ENCODE results near the gene PC. TPM values are rescaled to one million over a fixed set of nuclear protein-coding genes. Genes with fewer than 3 reads are reported as not detected.

Gene PC
- total and polyA plus RNA-seq, 2 donors (not counting 3 experiments of a cell fraction or from before 2014, with no cell fraction given) = 5.5 to 17.5 TPM

DNA sequence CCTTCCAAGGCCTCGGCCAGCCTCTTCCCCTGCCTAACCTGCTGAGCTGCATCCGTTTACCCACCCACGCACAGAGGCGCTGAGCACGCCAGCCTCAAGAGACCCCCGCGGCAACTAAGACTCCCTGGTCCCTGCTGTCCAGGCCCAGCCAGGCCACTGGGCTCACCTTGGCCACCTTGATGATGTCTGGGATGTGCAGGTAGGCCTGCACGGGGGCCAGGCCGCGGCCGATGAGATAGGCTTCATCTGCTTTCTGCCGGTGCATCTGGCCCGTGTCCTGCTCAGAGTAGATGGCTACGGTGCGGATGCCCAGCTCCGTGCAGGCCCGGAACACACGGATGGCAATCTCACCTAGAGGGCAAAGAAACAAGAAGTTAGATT, 86.7 kb downstream of the PC start:
- H3K36me3 ChIP-seq (ENCODE audit: control insufficient read depth in 2 of 2, extremely low read depth in 1 of 2, insufficient read depth in 2 of 2, low read length in 2 of 2) = no peaks in the 10 kb centered on the region
- no peak overlapping the region for H3K9ac ChIP-seq (replicated peaks; ENCODE audit: extremely low read depth, insufficient read depth, low read length)
- H3K27ac ChIP-seq (ENCODE audit: insufficient read depth, low read depth, low read length) = no peak overlapping the region
- TF ChIP-seq MYC (IDR thresholded peaks at IDR 0.05; ENCODE audit: low read depth, low read length) (no peak), POLR2AphosphoS5 (IDR thresholded peaks at IDR 0.05; ENCODE audit: insufficient read depth, low read depth, low read length) (no peak), GATA2 (IDR thresholded peaks at IDR 0.05; ENCODE audit: insufficient read depth, insufficient read length, low read depth, low read length) (no peak)
- TF ChIP-seq, protein P1, sequence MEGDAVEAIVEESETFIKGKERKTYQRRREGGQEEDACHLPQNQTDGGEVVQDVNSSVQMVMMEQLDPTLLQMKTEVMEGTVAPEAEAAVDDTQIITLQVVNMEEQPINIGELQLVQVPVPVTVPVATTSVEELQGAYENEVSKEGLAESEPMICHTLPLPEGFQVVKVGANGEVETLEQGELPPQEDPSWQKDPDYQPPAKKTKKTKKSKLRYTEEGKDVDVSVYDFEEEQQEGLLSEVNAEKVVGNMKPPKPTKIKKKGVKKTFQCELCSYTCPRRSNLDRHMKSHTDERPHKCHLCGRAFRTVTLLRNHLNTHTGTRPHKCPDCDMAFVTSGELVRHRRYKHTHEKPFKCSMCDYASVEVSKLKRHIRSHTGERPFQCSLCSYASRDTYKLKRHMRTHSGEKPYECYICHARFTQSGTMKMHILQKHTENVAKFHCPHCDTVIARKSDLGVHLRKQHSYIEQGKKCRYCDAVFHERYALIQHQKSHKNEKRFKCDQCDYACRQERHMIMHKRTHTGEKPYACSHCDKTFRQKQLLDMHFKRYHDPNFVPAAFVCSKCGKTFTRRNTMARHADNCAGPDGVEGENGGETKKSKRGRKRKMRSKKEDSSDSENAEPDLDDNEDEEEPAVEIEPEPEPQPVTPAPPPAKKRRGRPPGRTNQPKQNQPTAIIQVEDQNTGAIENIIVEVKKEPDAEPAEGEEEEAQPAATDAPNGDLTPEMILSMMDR (IDR thresholded peaks at IDR 0.05; ENCODE audit: extremely low read depth in 1 of 2, insufficient read depth in 1 of 2, low read depth in 1 of 2, low read length in 2 of 2) = no peak
- H3K4me2 ChIP-seq (ENCODE audit: insufficient read depth, low read length) = no peak overlapping the region
- DNase-seq (ENCODE audit: low read depth, low spot score) (no peak), FAIRE-seq (no peak)
- H3K9me1 ChIP-seq (replicated peaks; ENCODE audit: control insufficient read depth, extremely low read depth, insufficient read depth, low read length) = no peaks in the 10 kb centered on the region
- POLR2A ChIA-PET = no interaction called here
- dilution Hi-C loops (cut with MboI; ENCODE audit: extremely low pct_ligation_motif_present, low sequenced_read_pairs) (no loop called here), intact Hi-C loops (cut with micrococcal nuclease) (no loop called here)
- H3K4me1 ChIP-seq (ENCODE audit: control insufficient read depth, extremely low read depth, insufficient read depth, low read length) = no peaks in the 10 kb centered on the region
- no peaks in the 10 kb centered on the region for H3K27me3 ChIP-seq (ENCODE audit: control insufficient read depth in 2 of 2, insufficient read depth in 2 of 2, low read length in 2 of 2)
- no peaks in the 10 kb centered on the region for H3K79me2 ChIP-seq (ENCODE audit: control insufficient read depth, insufficient read depth, low read length)
- CTCF ChIA-PET = no interaction called here
- no peak overlapping the region for H3K4me3 ChIP-seq (replicated peaks in 1 of 3; ENCODE audit: insufficient read depth in 1 of 3, low read depth in 1 of 3, low read length in 3 of 3)
- no peak overlapping the region for H2AFZ ChIP-seq (ENCODE audit: low read depth, low read length)
- H3K9me3 ChIP-seq (replicated peaks; ENCODE audit: control insufficient read depth, insufficient read depth, low read length) = no peaks in the 10 kb centered on the region
- H4K20me1 ChIP-seq (replicated peaks; ENCODE audit: control insufficient read depth, extremely low read depth, insufficient read depth, low read length) = no peaks in the 10 kb centered on the region
- BruUV-seq (replicated peaks) = no TSS peak

GRCh38 chr11:66870616-66871520, 87.3 kb downstream of the PC start:
- Histone ChIP-seq H3K79me2 (ENCODE audit: control insufficient read depth, insufficient read depth, low read length) (no peaks in the 10 kb centered on the region), H3K36me3 (ENCODE audit: control insufficient read depth in 2 of 2, extremely low read depth in 1 of 2, insufficient read depth in 2 of 2, low read length in 2 of 2) (no peaks in the 10 kb centered on the region), H3K27ac (ENCODE audit: insufficient read depth, low read depth, low read length) (no peak overlapping the region), H3K9me3 (replicated peaks; ENCODE audit: control insufficient read depth, insufficient read depth, low read length) (no peaks in the 10 kb centered on the region), H3K4me3 (replicated peaks in 1 of 3; ENCODE audit: insufficient read depth in 1 of 3, low read depth in 1 of 3, low read length in 3 of 3) (no peak overlapping the region), H3K9me1 (replicated peaks; ENCODE audit: control insufficient read depth, extremely low read depth, insufficient read depth, low read length) (no peaks in the 10 kb centered on the region), H3K4me1 (ENCODE audit: control insufficient read depth, extremely low read depth, insufficient read depth, low read length) (no peaks in the 10 kb centered on the region), H3K27me3 (ENCODE audit: control insufficient read depth in 2 of 2, insufficient read depth in 2 of 2, low read length in 2 of 2) (no peaks in the 10 kb centered on the region), H2AFZ (ENCODE audit: low read depth, low read length) (no peak overlapping the region), H4K20me1 (replicated peaks; ENCODE audit: control insufficient read depth, extremely low read depth, insufficient read depth, low read length) (no peaks in the 10 kb centered on the region), H3K4me2 (ENCODE audit: insufficient read depth, low read length) (no peak overlapping the region), H3K9ac (replicated peaks; ENCODE audit: extremely low read depth, insufficient read depth, low read length) (no peak overlapping the region)
- DNase-seq (ENCODE audit: low read depth, low spot score) (no peak), FAIRE-seq (no peak)
- POLR2A ChIA-PET = no interaction called here
- intact Hi-C loops (cut with micrococcal nuclease) = no loop called here
- TF ChIP-seq, protein P1 (IDR thresholded peaks at IDR 0.05; ENCODE audit: extremely low read depth in 1 of 2, insufficient read depth in 1 of 2, low read depth in 1 of 2, low read length in 2 of 2) = no peak
- TF ChIP-seq FOS (IDR thresholded peaks at IDR 0.05; ENCODE audit: borderline replicate concordance, insufficient read depth, low read length) (no peak), EZH2 (IDR thresholded peaks at IDR 0.05; ENCODE audit: borderline replicate concordance, low read depth, low read length, severe bottlenecking) (no peak), POLR2A (IDR thresholded peaks at IDR 0.05; ENCODE audit: low read depth, low read length) (no peak), JUN (IDR thresholded peaks at IDR 0.05; ENCODE audit: borderline replicate concordance, insufficient read depth, insufficient read length, low read depth) (no peak), GATA2 (IDR thresholded peaks at IDR 0.05; ENCODE audit: insufficient read depth, insufficient read length, low read depth, low read length) (no peak), POLR2AphosphoS5 (IDR thresholded peaks at IDR 0.05; ENCODE audit: insufficient read depth, low read depth, low read length) (no peak), MYC (IDR thresholded peaks at IDR 0.05; ENCODE audit: low read depth, low read length) (no peak)
- TF ChIP-seq, protein P2, sequence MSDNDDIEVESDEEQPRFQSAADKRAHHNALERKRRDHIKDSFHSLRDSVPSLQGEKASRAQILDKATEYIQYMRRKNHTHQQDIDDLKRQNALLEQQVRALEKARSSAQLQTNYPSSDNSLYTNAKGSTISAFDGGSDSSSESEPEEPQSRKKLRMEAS (IDR thresholded peaks at IDR 0.05; ENCODE audit: insufficient read depth, insufficient read length) = no peak
- dilution Hi-C loops (cut with MboI; ENCODE audit: extremely low pct_ligation_motif_present, low sequenced_read_pairs) = no loop called here
- no TSS peak for BruUV-seq (replicated peaks)
- CTCF ChIA-PET = no interaction called here

Data from endothelial cell of umbilical vein (primary cell).